PC-3 (cell line): Measurements from ENCODE around the gene TARM1. TPM values are rescaled to one million over a fixed set of nuclear protein-coding genes. Genes with fewer than 3 reads are reported as not detected.
"Not testable (repeated sequence)": the region's sequence is repeated elsewhere in the genome, so short reads cannot be mapped to it uniquely, and the experiment has no call there.

Experiments used
- ATAC-seq: fragments of 200-7000 bp; cut with Tn5 transposase; 2 replicates; pipeline ENCODE4 v1.9.1; 2020; ENCODE audit warnings: mild to moderate bottlenecking, moderate library complexity
- BruUV-seq: library from RNA; stranded (reverse); fragments of 400-500 nt; replicated peaks from 2 replicates; lab custom pipeline; 2021; lab: Mats Ljungman, UMichigan
- CTCF ChIA-PET: fragments of 300-600 bp; sonication (Branson Sonifier 250); formaldehyde crosslinking; loops from one replicate; lab custom pipeline; 2022; ENCODE audit warnings: antibody characterized with exemption; lab: Charles Lee
- POLR2A ChIA-PET: fragments of 300-600 bp; sonication (Branson Sonifier 250); formaldehyde crosslinking; loops from one replicate; lab custom pipeline; 2022; ENCODE audit warnings: antibody characterized with exemption; ENCODE audit not compliant: unreplicated experiment; lab: Charles Lee
- DNase-seq: peaks from one replicate; pipeline ENCODE4 v3.0.0-alpha.2; 2015
- H2AFZ ChIP-seq: fragments of 300-600 bp; sonication (generic); 2 replicates; pipeline ENCODE4 v1.6.0; 2016; ENCODE audit warnings: antibody characterized with exemption, low read length
- H3F3A ChIP-seq: fragments of 300-600 bp; sonication (generic); one replicate; pipeline ENCODE4 v1.6.0; 2017; ENCODE audit warnings: antibody characterized with exemption, low read length, control low read depth, mild to moderate bottlenecking; ENCODE audit not compliant: unreplicated experiment
- H3K27ac ChIP-seq: fragments of 300-600 bp; sonication (generic); 2 replicates; pipeline ENCODE4 v1.5.1; 2016; ENCODE audit warnings: mild to moderate bottlenecking, low read length
- H3K27me3 ChIP-seq: fragments of 300-600 bp; sonication (generic); 2 replicates; pipeline ENCODE4 v1.6.1; 2016; ENCODE audit warnings: low read length, mixed read lengths
- H3K36me3 ChIP-seq: fragments of 300-600 bp; sonication (generic); 2 replicates; pipeline ENCODE4 v1.6.1; 2016; ENCODE audit warnings: low read depth, mixed run types, low read length, mixed read lengths
- H3K4me1 ChIP-seq: fragments of 300-600 bp; sonication (generic); 2 replicates; pipeline ENCODE4 v1.5.1; 2016; ENCODE audit warnings: low read length; ENCODE audit not compliant: insufficient read depth
- H3K4me2 ChIP-seq: fragments of 300-600 bp; sonication (generic); 2 replicates; pipeline ENCODE4 v1.6.0; 2016; ENCODE audit warnings: low read length
- H3K4me3 ChIP-seq: fragments of 300-600 bp; sonication (generic); 2 replicates; pipeline ENCODE4 v1.5.1; 2016; ENCODE audit warnings: mild to moderate bottlenecking, low read length, mixed read lengths
- H3K79me2 ChIP-seq: fragments of 300-600 bp; sonication (generic); 2 replicates; pipeline ENCODE4 v1.6.1; 2017; ENCODE audit warnings: low read length, mixed read lengths
- H3K9ac ChIP-seq: fragments of 300-600 bp; sonication (generic); 2 replicates; pipeline ENCODE4 v1.6.0; 2016; ENCODE audit warnings: mild to moderate bottlenecking, low read length
- H3K9me2 ChIP-seq: fragments of 300-600 bp; sonication (generic); replicated peaks from 2 replicates; pipeline ENCODE4 v1.6.1; 2016; ENCODE audit warnings: mixed run types, low read length, mixed read lengths
- H3K9me3 ChIP-seq: fragments of 300-600 bp; sonication (generic); 2 replicates; pipeline ENCODE4 v1.6.1; 2016; ENCODE audit warnings: low read length, mixed read lengths
- H4K20me1 ChIP-seq: fragments of 300-600 bp; sonication (generic); 2 replicates; pipeline ENCODE4 v1.6.1; 2016; ENCODE audit warnings: low read length, mixed read lengths
- CTCF ChIP-seq: fragments of 300-600 bp; sonication (generic); conservative IDR thresholded peaks from 2 replicates; pipeline ENCODE4 v1.5.1; 2017; ENCODE audit warnings: antibody characterized with exemption, low read depth, mild to moderate bottlenecking, low read length
- EZH2 ChIP-seq: fragments of 300-600 bp; sonication (generic); IDR thresholded peaks from one replicate; pipeline ENCODE4 v1.6.1; 2017; ENCODE audit warnings: antibody characterized with exemption, mild to moderate bottlenecking, low read length; ENCODE audit not compliant: unreplicated experiment
- EZH2phosphoT487 ChIP-seq: fragments of 300-600 bp; sonication (generic); IDR thresholded peaks from 2 replicates; pipeline ENCODE4 v1.6.1; 2018; ENCODE audit warnings: mild to moderate bottlenecking, antibody characterized with exemption, low read length, borderline replicate concordance
- intact Hi-C: fragments of 100-400 bp; cut with micrococcal nuclease; formaldehyde crosslinking; loops from 2 replicates; pipeline ENCODE4 v1.9.0; 2023
- total RNA-seq: library from RNA; depleted of rRNA; stranded (reverse); fragments of >200 nt; gene quantifications from 2 replicates; pipeline ENCODE4 v1.2.3, GENCODE V29; 2014

The TARM1 gene
- total RNA-seq, 1 experiment from 2014 or later, result not detected

GRCh38 chr19:54041969-54042606, 39.1 kb downstream of the TARM1 start:
- Histone ChIP-seq H3K4me2 (no peak overlapping the region), H3K27me3 (peaks cover 34% of the 10 kb centered on the region), H3K9me2 (no peaks in the 10 kb centered on the region), H3K27ac (no peak overlapping the region), H3K36me3 (no peaks in the 10 kb centered on the region), H3K4me3 (no peak overlapping the region), H3K4me1 (no peaks in the 10 kb centered on the region), H3F3A (no peaks in the 10 kb centered on the region), H3K9me3 (no peaks in the 10 kb centered on the region), H3K79me2 (no peaks in the 10 kb centered on the region), H4K20me1 (no peaks in the 10 kb centered on the region), H3K9ac (no peak overlapping the region), H2AFZ (no peak overlapping the region)
- no TSS peak for BruUV-seq
- TF ChIP-seq EZH2 (no peak), CTCF (no peak), EZH2phosphoT487 (no peak)
- CTCF ChIA-PET, result no interaction called here
- ATAC-seq (no peak), DNase-seq (peak; percentile 55)
- POLR2A ChIA-PET, result no interaction called here
- intact Hi-C loops, result no loop called here

- Histone ChIP-seq H4K20me1 (no peaks in the 10 kb centered on the region), H3K36me3 (no peaks in the 10 kb centered on the region), H3K9me2 (no peaks in the 10 kb centered on the region), H3K27ac (no peak overlapping the region), H2AFZ (no peak overlapping the region), H3K27me3 (peaks cover 15% of the 10 kb centered on the region), H3K9me3 (no peaks in the 10 kb centered on the region), H3K79me2 (no peaks in the 10 kb centered on the region), H3K4me3 (no peak overlapping the region), H3K4me1 (peaks cover 10% of the 10 kb centered on the region), H3K9ac (no peak overlapping the region), H3F3A (peaks cover 3% of the 10 kb centered on the region), H3K4me2 (no peak overlapping the region)
- no peak for ATAC-seq
- ChIA-PET POLR2A (no interaction called here), CTCF (interaction anchor here (1.5 kb wide), 1 partner anchor 10 kb away, joined by 16 read pairs; no protein-coding TSS in a partner anchor)
- intact Hi-C loops, result no loop called here
- no peak for TF ChIP-seq EZH2
- no peak for TF ChIP-seq CTCF
- TF ChIP-seq EZH2phosphoT487, result no peak
- no TSS peak for BruUV-seq
- no peak for DNase-seq
Observed at GRCh38 chr19:54040003-54040402, 41.2 kb downstream of the TARM1 start.

GRCh38 chr19:54036542-54036941, 44.6 kb downstream of the TARM1 start:
- H3K4me2 ChIP-seq, H3K9me2 ChIP-seq, H3K4me3 ChIP-seq, H3F3A ChIP-seq, intact Hi-C loops, H3K9ac ChIP-seq, H2AFZ ChIP-seq, H3K36me3 ChIP-seq, CTCF ChIA-PET, BruUV-seq, ATAC-seq, DNase-seq, H3K27me3 ChIP-seq, H4K20me1 ChIP-seq, H3K9me3 ChIP-seq, H3K79me2 ChIP-seq: not testable (repeated sequence)
- Histone ChIP-seq H3K27ac (peak overlapping the region; percentile 79), H3K4me1 (peaks cover 17% of the 10 kb centered on the region)
- POLR2A ChIA-PET, result interaction anchor here (0.8 kb wide), 1 partner anchor 56 kb away, joined by 5 read pairs; no protein-coding TSS in a partner anchor
